K562 (cell line): Measurements from ENCODE around the gene C6orf47. TPM values are rescaled to one million over a fixed set of nuclear protein-coding genes. Genes with fewer than 3 reads are reported as not detected.

Source experiments
- DIDO1 ChIP-seq: fragments of 450-650 bp; IDR thresholded peaks from 2 replicates; pipeline ENCODE4 v1.6.1; 2016; ENCODE audit warnings: low read depth, missing biosample characterization, missing genetic modification characterization
- HMG20B ChIP-seq: fragments of 250-450 bp; sonication (Bioruptor Pico); IDR thresholded peaks from 2 replicates; pipeline ENCODE4 v1.5.0; 2021; ENCODE audit warnings: mild to moderate bottlenecking
- KAT8 ChIP-seq: fragments of 450-650 bp; IDR thresholded peaks from 2 replicates; pipeline ENCODE4 v1.6.1; 2016; ENCODE audit warnings: low read depth, mild to moderate bottlenecking
- NCOA4 ChIP-seq: fragments of 450-650 bp; IDR thresholded peaks from 2 replicates; pipeline ENCODE4 v1.6.1; 2018; ENCODE audit warnings: mild to moderate bottlenecking; ENCODE audit not compliant: partially characterized antibody
- NFRKB ChIP-seq: fragments of 450-650 bp; IDR thresholded peaks from 2 replicates; pipeline ENCODE4 v1.6.1; 2016; ENCODE audit warnings: low read depth
- POU5F1 ChIP-seq: fragments of 150-350 bp; IDR thresholded peaks from 2 replicates; pipeline ENCODE4 v1.6.1; 2014; ENCODE audit warnings: borderline replicate concordance, low read length, low read depth, mild to moderate bottlenecking; ENCODE audit not compliant: partially characterized antibody
- PURB ChIP-seq: sonication (generic); formaldehyde crosslinking; IDR thresholded peaks from 2 replicates; pipeline ENCODE4 v1.9.0; 2021; ENCODE audit warnings: low read depth, mild to moderate bottlenecking, missing genetic modification reagents
- RFX7 ChIP-seq: fragments of 250-450 bp; sonication (Bioruptor Pico); IDR thresholded peaks from 2 replicates; pipeline ENCODE4 v1.5.1; 2021; ENCODE audit warnings: mild to moderate bottlenecking
- SRSF1 ChIP-seq: fragments of 200-400 bp; formaldehyde crosslinking; IDR thresholded peaks from 2 replicates; pipeline ENCODE4 v1.6.1; 2017; ENCODE audit warnings: mild to moderate bottlenecking, low read depth, low read length, moderate library complexity
- TFAM ChIP-seq: fragments of 250-450 bp; sonication (Bioruptor Pico); conservative IDR thresholded peaks from 2 replicates; pipeline ENCODE4 v1.5.0; 2021; ENCODE audit warnings: mild to moderate bottlenecking, moderate library complexity
- ZC3H8 ChIP-seq: fragments of 450-650 bp; IDR thresholded peaks from 2 replicates; pipeline ENCODE4 v1.6.1; 2017
- polyA plus RNA-seq, 8 experiments: library from polyadenylated mRNA; depleted of rRNA in 4 of 8; stranded (reverse) in 5 of 8; unstranded in 3 of 8; fragments of >200 nt; fragmentation: Nextera tagmentation in 2 of 8; fragmentation: Illumina TruSeq in 1 of 8; extraction: Ambion mirVana in 2 of 8; extraction: Trizol in 1 of 8; gene quantifications; 2 replicates each; pipeline versions ENCODE4 v1.2.1 to v1.2.3, GENCODE V29; 2011 to 2014; ENCODE audit warnings: inconsistent platforms in 1 of 8, missing spikeins in 1 of 8
- total RNA-seq, 7 experiments: library from RNA; depleted of rRNA in 6 of 7; stranded (reverse); fragments of >200 nt in 6 of 7; fragmentation: Illumina TruSeq in 2 of 7; extraction: Trizol in 2 of 7; gene quantifications; 2 replicates each; pipeline versions ENCODE4 v1.2.1 to v1.2.3, GENCODE V29; 2011 to 2021; ENCODE audit warnings: low replicate concordance in 1 of 7
- TF ChIP-seq, protein P1 (sequence below): sonication (generic); formaldehyde crosslinking; IDR thresholded peaks from 2 replicates; pipeline ENCODE4 v1.8.0; 2022; ENCODE audit warnings: mild to moderate bottlenecking, missing genetic modification reagents
- TF ChIP-seq, protein P2 (sequence below): fragments of 150-350 bp; IDR thresholded peaks from 2 replicates; pipeline ENCODE4 v1.6.1; 2014; ENCODE audit warnings: low read depth, mild to moderate bottlenecking, low read length, borderline replicate concordance
- TF ChIP-seq, protein P3 (sequence below): fragments of 250-450 bp; sonication (Bioruptor Pico); IDR thresholded peaks from 2 replicates; pipeline ENCODE4 v1.4.0; 2020; ENCODE audit warnings: mild to moderate bottlenecking, moderate library complexity, borderline replicate concordance
- TF ChIP-seq, protein P4 (sequence below), 2 experiments: IDR thresholded peaks; 2 replicates each; pipeline ENCODE4 v1.6.1; 2012; ENCODE audit warnings: improper control_type of control experiment in 2 of 2, low read depth in 2 of 2, low read length in 2 of 2, borderline replicate concordance in 1 of 2

The C6orf47 gene
- total and polyA plus RNA-seq, 9 of the 15 experiments (the other 6 are each of a cell fraction or from before 2014, with no cell fraction given) = 0.14 to 43.8 (median 27.0) TPM

DNA sequence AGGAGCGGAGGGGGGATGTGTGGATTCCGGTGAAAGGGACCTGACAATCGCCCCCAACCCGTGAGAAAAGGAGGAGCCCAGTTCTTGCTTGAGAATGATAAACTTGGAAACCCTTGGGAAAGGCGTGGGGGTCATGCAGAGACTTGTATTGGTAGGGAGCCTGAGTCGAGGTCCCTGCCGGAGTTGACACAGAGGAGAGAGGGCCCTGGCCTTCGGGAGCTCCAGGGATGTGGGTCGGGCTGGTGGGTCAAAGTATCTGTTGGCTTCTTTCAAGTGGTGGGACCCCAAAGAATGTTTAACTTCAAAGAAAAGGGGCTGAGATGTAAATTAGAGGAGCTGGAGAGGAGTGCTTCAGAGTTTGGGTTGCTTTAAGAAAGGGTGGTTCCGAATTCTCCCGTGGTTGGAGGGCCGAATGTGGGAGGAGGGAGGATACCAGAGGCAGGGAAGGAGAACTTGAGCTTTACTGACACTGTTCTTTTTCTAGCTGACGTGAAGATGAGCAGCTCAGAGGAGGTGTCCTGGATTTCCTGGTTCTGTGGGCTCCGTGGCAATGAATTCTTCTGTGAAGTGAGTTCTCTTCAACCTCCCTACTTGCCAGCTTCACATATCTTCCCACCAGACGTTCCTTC, 5.9 kb upstream of the C6orf47 start (continued):
- TF ChIP-seq TFAM (CRISPR knock-in tag) (no peak), POU5F1 (no peak), HMG20B (CRISPR knock-in tag) (peak; percentile 51; the same call in 1 of the 2 replicates), SRSF1 (no peak), NCOA4 (no peak), RFX7 (CRISPR knock-in tag) (no peak), ZC3H8 (no peak), DIDO1 (tag) (no peak), NFRKB (no peak), KAT8 (no peak), PURB (no peak)
- TF ChIP-seq, protein P1, sequence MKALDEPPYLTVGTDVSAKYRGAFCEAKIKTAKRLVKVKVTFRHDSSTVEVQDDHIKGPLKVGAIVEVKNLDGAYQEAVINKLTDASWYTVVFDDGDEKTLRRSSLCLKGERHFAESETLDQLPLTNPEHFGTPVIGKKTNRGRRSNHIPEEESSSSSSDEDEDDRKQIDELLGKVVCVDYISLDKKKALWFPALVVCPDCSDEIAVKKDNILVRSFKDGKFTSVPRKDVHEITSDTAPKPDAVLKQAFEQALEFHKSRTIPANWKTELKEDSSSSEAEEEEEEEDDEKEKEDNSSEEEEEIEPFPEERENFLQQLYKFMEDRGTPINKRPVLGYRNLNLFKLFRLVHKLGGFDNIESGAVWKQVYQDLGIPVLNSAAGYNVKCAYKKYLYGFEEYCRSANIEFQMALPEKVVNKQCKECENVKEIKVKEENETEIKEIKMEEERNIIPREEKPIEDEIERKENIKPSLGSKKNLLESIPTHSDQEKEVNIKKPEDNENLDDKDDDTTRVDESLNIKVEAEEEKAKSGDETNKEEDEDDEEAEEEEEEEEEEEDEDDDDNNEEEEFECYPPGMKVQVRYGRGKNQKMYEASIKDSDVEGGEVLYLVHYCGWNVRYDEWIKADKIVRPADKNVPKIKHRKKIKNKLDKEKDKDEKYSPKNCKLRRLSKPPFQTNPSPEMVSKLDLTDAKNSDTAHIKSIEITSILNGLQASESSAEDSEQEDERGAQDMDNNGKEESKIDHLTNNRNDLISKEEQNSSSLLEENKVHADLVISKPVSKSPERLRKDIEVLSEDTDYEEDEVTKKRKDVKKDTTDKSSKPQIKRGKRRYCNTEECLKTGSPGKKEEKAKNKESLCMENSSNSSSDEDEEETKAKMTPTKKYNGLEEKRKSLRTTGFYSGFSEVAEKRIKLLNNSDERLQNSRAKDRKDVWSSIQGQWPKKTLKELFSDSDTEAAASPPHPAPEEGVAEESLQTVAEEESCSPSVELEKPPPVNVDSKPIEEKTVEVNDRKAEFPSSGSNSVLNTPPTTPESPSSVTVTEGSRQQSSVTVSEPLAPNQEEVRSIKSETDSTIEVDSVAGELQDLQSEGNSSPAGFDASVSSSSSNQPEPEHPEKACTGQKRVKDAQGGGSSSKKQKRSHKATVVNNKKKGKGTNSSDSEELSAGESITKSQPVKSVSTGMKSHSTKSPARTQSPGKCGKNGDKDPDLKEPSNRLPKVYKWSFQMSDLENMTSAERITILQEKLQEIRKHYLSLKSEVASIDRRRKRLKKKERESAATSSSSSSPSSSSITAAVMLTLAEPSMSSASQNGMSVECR (CRISPR knock-in tag) = no peak
- TF ChIP-seq, protein P2, sequence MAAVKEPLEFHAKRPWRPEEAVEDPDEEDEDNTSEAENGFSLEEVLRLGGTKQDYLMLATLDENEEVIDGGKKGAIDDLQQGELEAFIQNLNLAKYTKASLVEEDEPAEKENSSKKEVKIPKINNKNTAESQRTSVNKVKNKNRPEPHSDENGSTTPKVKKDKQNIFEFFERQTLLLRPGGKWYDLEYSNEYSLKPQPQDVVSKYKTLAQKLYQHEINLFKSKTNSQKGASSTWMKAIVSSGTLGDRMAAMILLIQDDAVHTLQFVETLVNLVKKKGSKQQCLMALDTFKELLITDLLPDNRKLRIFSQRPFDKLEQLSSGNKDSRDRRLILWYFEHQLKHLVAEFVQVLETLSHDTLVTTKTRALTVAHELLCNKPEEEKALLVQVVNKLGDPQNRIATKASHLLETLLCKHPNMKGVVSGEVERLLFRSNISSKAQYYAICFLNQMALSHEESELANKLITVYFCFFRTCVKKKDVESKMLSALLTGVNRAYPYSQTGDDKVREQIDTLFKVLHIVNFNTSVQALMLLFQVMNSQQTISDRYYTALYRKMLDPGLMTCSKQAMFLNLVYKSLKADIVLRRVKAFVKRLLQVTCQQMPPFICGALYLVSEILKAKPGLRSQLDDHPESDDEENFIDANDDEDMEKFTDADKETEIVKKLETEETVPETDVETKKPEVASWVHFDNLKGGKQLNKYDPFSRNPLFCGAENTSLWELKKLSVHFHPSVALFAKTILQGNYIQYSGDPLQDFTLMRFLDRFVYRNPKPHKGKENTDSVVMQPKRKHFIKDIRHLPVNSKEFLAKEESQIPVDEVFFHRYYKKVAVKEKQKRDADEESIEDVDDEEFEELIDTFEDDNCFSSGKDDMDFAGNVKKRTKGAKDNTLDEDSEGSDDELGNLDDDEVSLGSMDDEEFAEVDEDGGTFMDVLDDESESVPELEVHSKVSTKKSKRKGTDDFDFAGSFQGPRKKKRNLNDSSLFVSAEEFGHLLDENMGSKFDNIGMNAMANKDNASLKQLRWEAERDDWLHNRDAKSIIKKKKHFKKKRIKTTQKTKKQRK = no peak
- TF ChIP-seq, protein P3, sequence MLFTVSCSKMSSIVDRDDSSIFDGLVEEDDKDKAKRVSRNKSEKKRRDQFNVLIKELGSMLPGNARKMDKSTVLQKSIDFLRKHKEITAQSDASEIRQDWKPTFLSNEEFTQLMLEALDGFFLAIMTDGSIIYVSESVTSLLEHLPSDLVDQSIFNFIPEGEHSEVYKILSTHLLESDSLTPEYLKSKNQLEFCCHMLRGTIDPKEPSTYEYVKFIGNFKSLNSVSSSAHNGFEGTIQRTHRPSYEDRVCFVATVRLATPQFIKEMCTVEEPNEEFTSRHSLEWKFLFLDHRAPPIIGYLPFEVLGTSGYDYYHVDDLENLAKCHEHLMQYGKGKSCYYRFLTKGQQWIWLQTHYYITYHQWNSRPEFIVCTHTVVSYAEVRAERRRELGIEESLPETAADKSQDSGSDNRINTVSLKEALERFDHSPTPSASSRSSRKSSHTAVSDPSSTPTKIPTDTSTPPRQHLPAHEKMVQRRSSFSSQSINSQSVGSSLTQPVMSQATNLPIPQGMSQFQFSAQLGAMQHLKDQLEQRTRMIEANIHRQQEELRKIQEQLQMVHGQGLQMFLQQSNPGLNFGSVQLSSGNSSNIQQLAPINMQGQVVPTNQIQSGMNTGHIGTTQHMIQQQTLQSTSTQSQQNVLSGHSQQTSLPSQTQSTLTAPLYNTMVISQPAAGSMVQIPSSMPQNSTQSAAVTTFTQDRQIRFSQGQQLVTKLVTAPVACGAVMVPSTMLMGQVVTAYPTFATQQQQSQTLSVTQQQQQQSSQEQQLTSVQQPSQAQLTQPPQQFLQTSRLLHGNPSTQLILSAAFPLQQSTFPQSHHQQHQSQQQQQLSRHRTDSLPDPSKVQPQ (CRISPR knock-in tag) = no peak
- TF ChIP-seq, protein P4, sequence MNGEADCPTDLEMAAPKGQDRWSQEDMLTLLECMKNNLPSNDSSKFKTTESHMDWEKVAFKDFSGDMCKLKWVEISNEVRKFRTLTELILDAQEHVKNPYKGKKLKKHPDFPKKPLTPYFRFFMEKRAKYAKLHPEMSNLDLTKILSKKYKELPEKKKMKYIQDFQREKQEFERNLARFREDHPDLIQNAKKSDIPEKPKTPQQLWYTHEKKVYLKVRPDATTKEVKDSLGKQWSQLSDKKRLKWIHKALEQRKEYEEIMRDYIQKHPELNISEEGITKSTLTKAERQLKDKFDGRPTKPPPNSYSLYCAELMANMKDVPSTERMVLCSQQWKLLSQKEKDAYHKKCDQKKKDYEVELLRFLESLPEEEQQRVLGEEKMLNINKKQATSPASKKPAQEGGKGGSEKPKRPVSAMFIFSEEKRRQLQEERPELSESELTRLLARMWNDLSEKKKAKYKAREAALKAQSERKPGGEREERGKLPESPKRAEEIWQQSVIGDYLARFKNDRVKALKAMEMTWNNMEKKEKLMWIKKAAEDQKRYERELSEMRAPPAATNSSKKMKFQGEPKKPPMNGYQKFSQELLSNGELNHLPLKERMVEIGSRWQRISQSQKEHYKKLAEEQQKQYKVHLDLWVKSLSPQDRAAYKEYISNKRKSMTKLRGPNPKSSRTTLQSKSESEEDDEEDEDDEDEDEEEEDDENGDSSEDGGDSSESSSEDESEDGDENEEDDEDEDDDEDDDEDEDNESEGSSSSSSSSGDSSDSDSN (IDR thresholded peaks at IDR 0.05; ENCODE audit: borderline replicate concordance in 1 of 2, low read depth in 2 of 2, low read length in 2 of 2) = peak in 1 of 2 experiments; percentile 27; a peak in 2 of 4 replicates
